Measurements from ENCODE around the gene MPG. TPM values are rescaled to one million over a fixed set of nuclear protein-coding genes. Genes with fewer than 3 reads are reported as not detected.
A peak's percentile ranks its signal among the peaks of the same experiment; 100 is the strongest.

Gene MPG
- total RNA-seq, 1 experiment from 2014 or later, result 144 TPM

DNA sequence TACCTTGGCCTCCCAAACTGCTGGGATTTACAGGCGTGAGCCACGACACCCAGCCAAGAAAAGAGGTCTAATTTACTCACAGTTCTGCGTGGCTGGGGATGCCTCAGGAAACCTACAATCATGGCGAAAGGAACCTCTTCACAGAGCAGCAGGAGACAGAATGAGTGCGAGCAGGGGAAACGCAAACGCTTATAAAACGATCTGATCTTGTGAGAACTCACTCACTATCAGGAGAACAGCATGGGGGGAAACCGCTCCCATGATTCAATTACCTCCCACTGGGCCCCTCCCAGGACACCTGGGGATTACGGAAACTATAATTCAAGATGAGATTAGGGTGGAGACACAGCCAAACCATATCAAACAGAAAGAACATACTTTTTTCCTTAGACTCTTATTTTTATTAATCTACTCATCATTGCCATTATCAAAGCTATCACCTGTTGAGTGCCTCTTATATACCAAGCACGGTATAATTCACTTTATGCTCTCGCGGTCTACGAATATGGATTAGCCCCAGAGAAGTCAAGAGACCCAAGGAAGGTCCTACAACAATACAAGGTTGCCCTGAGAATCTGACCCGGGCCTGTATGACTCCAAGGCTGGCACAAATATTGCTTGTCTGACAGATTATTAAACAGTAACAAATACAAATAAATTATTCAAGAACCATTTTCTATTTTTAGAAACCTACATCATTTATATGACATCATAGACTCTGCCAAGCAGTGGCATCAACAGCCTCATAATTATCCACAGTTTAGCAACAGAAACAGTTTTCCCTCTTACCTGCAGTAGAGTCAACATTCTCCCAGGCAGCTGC is 27.0 kb upstream of the MPG start:
- no peak for DNase-seq (ENCODE audit: low spot score)

DNA sequence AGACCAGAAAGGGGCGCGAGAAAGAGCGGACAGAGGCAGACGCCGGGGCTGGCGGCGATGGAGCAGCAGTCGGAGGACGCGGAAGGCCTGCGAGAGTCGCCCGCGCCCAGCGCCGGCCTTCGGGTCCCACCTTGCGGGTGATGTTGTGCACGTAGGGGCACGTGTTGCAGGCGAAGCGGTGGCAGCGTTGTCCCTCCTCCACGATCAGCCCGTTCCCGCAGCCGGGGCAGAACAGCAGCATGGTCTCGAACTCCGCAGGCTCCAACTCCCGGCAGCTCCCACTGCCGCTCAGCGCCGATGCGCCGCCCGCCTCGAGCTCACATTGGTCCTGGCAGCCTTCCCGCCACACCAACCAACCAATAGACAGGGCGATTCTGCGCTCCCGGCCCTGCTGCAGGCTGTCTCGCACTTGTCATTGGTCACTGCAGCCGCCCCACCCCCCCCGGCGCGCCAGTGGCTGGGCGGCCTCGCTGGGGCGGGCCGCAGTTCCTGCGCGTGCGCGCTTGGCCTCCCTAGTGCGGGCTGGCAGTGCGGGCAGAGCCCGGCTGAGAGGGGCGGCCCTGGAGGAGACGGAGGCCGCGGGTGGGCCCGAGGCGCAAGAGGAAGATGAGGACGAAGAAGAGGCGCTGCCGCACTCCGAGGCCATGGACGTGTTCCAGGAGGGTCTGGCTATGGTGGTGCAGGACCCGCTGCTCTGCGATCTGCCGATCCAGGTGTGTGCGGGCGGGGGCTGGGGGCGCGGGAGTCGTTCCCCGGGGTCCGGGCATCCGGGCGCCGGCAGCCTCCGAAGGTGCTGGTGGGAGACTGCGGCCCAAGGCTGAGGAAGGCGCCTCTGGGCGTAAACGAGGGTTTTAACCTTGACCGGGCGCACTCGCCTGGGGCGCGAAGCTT is 24.4 kb upstream of the MPG start, which contains the start of the genes POLR3K and SNRNP25:
Gene POLR3K (minus strand): TSS at position 263 of the 891 bp plus-strand sequence. CDS start 22 bp downstream, at position 241.
Gene SNRNP25 (plus strand): TSS at position 483 of the 891 bp plus-strand sequence. CDS start 189 bp downstream, at position 672.
- DNase-seq (ENCODE audit: low spot score), result peak; percentile 98

DNA sequence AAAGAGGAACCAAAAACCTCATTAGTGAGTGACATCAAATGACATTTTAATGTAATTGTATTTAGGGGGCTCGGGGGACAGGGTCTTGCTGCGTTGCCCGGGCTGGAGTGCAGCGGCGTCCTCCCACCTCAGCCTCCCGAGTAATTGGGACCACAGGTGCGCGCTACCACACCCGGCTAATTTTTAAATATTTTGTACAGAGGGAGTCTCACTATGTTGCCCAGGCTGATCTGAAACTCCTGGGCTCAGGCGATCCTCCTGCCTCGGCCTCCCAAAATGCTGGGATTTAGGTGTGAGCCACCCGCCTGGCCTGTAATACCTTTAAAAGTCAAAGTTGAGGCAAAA is 23.8 kb upstream of the MPG start:
- DNase-seq (ENCODE audit: low spot score), result no peak

DNA sequence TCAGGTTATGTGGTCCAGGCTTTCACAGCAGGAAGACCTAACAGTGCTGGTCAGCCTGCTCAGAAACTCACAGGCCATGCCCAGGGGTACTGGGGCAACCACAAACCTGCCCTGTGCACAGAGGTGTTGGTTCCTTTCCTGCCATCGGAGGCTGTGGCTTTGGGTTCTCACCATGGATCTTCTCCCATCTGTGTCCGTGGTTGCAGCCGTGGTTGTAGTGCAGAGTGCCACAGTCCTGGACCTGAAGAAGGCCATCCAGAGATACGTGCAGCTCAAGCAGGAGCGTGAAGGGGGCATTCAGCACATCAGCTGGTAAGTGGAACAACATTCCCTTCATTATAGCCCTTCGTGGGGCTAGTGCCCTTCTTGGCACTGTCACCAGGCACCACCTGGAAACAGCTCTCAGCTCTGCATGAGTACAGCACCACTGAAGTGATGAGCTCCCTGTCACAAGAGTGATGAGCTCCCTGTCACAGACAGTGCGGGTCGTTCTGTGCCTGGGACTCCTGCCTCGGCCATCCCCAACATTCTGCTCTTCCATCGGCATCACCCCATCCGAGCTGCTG is 22.4 kb upstream of the MPG start:
- no peak for DNase-seq (ENCODE audit: low spot score)

DNA sequence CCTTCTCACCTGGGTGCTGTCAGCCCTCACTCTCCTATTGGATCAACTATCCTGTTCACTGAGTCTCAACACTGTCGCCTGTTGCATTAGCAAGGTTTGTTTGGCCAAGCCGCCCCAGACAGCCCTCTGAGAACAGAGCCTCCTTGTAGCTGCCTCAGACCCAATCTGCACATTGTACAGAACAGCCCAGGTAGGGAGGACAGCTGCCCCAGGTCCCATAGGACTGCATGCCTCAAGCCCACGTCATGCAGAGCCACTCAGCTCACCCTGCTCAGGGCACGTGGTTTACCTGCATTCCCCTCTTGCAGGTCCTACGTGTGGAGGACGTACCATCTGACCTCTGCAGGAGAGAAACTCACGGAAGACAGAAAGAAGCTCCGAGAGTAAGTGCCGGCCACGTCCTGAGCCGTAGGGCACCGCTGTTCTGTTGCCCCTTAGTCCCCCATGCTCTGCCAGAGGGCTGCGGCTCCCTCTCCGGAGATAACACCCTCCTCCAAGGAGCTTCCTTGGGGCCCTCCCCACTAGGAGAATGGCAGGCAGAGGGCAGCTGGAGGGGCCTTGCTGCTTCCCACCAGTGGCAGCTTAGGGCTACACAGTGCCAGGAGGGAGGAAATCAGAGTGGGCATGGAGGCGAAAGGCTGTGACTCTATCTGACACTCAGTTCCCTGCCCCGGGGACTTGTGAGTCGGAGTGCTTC is 21.6 kb upstream of the MPG start:
- no peak for DNase-seq (ENCODE audit: low spot score)

DNA sequence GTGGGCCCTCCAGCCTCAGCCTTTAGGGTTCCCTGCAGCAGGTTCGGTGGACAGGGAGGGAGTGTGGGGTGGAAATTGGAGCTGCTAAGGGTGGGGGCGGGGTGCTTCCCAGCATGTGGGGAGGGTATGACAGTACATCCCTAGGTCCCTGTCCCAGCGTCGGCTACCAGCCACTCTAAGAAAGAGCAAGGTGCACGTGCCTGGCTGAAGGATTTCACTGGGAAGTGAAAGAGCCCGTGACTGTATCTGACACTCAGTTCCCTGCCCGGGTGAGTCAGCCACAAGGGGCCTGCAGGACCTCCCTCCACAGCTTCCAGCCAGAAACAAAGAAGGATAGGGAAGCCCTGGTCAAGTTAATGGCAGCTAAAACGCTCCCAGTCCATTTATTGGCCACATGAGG is 20.3 kb upstream of the MPG start:
- DNase-seq (ENCODE audit: low spot score), result no peak

DNA sequence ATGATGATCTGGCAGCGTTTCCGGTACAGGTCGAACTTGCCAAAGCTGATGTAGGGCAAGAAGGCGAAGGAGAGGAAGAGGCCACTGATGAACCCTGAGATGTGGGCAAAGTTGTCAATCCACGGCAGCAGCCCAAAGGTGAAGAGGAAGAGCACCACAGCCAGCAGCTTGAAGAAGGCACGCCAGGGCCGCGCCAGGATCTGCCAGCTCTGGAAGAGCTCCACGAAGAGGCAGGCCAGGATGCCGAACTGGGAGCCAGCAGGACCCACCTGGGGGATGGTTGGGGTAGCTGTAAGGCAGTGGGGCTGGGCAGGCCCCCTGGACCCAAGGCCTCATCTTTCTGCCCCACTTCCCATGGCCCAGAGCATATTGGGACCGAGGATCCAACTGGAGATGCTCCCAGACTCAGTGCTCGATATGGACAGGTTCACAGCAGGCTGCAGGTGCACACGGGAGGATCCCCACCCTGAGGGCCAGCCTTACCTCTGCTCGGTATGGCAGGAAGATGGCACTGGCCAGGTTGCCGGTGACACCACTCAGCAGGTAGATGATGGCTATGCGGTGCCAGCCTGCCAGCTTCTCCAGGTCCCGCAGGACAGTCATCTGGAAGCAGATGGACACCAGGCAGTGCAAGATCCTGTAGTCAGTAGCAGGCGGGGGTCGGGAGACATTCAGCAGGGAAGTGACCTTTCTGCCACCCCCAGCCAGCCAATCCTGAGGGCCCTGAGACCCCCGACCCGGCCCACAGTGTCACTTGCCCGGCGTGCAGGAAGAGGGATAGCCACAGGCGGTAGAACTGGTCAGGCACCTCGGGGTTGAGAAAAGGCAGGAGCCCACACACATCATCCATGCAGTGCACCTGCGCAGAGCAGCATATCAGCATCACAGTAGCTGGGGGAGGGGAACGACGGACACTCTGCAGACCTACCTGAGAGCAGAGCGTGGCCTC is 19.3 kb upstream of the MPG start:
- DNase-seq (ENCODE audit: low spot score), result no peak

DNA sequence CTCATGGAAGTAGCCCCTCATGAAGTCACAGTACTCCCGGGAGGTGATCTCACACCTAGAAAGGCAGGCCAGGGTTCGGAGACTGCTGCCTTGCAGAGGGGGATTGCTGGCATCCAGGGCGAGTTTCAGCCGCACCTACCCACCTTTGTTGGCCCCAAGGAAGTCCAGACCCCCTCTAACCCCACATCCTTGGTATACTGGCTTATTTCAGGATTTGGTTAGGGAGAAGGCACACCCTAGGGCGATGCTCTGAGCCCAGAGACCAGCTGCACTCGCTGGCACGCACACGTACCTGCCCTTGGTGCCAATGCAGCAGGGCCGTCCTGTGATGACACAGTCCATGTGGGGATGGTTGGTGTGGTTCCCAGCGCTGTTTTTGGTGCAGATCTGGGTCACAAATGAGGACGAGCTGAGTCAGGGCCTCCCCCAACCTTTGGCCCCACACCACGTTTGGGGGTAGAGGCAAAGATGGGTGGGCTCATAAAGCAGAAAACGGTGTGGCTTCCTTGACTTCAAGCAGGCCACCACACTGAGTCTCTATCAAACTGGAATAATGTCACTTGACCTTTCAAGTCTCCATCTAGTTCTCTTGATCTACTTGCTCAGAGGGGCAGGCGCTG is 18.5 kb upstream of the MPG start:
- DNase-seq (ENCODE audit: low spot score), result no peak

DNA sequence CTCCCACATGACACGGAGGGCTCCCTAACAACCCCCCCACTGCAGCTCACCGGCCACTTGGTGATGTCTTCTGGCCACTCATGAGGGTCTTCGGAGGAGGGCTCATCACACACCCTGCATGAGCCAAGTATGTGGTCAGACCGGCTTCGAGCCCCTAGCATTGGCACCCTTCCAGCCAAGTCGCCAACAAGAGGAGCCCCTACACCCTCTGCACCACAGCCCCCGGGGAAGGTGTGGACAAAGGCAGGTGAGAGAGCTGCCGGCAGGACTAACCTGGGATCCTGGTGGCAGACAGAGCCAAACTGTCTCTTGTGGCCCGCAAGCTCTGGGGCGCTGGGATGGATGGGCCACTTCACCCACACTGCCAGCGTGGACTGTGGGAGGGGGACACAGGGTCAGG is 17.9 kb upstream of the MPG start:
- DNase-seq (ENCODE audit: low spot score), result no peak

DNA sequence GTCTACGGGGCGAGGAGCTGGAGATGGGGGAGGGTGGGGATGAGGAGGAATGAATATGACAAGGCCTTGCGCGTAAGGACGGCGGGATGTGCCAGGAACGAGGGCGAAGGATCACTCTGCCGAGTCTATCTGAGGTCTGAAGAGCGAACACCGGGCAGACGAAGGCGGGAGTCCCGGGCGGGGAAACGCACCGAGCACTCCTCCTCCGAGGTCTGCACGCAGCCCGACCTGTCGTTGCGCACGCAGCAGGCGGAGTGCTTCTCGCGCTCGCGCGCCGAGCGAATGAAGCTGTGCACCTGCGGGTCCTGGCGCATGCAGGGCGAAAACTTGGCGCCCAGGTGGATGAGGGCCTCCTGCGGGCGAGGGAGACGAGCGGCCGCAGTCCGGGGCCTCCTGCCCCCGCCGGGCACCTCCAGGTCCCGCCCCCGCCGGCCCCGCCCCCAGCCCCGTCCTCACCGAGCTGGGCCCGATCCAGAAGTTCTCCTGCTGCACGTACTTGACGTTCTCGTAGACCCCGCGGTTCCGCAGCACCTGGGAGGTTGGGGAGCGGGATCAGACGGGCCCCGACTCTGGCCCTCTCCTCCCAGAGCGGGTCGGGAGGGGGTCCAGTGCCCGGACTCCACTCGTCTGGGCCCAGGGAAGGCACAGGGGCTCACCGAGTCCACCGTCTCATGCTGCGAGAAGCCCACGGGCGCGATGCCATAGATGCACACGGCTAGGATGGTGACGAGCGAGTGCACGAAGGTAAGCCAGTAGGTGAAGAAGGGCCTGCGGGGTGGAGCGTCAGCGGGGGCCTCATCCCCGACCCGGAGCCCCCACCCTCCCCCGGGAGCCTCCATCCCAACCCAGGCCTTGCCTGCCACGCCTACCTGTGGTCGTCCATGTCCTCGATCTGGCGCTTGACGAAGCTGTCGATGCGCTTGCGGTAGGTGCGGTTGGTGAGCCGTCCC is 16.8 kb upstream of the MPG start:
- no peak for DNase-seq (ENCODE audit: low spot score)

DNA sequence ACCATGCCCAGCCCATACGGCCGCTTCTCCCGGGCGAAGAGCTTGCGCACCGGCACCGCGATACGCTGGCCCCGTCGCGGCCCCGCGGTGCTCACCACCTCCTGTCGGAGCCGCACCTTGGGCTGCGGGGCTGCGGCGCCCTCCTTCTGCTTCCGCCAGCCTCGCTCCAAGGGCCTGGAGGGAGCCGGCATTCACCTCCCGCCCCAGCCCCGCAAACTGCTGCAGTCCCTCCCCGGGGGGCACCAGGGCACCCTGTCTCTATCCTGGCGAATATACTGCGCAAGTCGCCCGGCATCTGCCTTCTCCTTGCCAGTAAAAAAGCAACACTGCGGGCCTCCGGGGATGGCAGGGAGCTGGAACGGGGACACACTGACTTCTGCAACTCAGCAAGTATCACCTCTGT is 16.1 kb upstream of the MPG start:
- DNase-seq (ENCODE audit: low spot score), result no peak

DNA sequence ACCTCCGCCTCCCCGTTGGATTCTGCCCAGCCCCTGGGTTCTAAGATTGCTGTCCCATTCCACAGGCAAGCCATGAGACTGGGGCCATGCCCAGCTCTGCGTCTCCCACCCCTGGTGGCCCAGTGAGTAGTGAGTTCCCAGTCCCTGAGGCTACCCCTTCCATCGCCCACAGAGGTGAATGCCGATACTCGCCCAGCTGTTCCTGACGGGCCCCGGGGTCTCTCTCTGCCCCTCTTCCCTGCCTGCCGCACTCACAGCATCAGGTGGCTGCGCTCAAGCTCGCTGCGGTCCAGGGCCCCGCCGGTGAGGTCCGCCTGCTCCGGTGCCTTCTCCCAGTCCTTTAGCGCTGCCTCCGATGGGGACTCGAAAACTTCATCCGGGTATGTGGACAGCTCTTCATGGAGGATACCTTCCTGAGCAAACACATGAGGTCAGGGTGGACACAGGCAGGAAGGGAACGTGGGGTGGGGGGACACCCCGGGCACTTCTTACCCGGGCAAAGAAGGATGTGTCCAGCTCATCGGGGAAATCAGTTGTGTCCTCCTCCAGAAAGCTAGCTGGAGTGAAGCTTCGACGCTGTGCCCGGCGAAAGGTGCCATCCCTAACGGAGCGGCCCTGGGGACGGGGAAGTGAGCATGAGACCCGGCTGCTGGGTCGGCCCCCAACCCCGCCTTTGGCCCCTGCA is 15.6 kb upstream of the MPG start:
- no peak for DNase-seq (ENCODE audit: low spot score)

DNA sequence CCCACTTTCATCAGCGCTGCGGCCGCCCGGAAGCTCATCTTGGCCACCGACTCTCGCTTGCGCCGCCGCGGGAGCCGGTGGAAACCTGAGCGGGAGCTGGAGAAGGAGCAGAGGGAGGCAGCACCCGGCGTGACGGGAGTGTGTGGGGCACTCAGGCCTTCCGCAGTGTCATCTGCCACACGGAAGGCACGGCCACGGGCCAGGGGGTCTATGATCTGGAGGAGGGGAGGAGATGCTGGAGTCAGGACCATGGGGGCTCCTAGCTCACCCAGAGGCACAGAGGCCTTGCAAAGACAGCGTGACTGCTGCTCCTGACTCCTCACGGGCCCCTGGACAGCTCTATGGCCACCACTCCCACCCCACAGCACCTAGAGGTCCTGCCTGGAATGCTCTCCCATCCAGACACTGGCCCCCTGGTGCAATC is 15.0 kb upstream of the MPG start:
- no peak for DNase-seq (ENCODE audit: low spot score)

DNA sequence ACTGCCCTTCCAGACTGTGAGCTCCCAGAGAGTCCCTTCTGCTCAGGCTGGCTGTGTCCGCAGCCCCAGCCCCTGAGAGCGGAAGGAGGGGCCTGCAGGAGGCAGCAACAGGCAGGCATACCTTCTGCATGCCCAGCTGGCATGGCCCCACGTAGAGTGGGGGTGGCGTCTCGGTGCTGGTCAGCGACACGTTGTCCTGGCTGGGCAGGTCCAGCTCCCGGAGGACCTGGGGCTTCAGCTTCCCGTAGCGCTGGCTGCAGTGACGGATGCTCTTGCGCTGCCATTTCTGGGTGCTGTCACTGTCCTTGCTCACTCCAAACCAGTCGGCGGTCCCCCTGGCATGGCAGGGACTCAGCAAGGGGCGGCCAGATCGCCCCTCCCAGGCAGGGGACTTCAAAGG is 14.6 kb upstream of the MPG start:
- no peak for DNase-seq (ENCODE audit: low spot score)

DNA sequence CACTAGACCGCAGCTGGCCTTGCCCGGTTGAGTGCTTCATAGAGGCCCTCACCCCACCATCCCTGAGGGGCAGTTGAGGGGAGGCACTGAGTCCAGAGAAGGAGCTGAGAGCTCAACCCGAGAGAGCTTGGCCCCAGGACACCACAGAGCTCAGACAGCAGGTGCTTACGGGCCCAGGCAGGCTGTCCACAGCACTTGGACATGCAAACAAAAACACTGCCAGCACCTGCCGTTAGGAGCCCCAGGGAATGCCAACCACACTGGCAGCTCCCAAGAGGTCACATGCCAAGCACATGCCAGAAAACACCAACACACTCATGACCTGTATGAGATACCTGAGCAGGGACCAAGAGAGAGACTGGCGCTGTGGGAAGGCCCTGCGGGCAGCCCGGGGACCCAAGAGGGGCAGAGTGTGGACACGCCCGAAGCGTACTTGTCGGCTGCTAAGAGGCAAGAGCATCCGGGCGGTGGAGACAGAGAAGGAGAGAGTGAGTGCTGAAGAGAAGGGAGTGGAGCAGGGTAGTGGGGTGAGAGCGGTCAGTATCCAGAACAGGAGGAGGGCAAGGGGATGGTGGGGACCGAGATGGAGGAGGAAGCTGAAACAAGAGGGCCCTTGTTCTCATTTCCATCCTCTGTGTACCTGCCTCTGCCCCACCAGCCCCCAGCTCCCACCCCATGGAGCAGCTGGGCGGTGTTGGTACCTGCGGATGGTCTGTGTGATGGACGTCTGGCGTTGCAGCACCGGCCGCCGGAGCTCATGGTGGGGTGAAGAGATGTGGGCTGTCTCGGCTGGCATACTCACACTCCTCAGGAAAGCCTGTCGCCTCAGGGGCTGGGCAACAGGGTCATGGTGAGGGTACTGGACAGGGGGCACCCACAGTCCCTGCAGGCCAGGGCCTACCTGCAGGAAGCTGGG is 13.8 kb upstream of the MPG start:
- DNase-seq (ENCODE audit: low spot score), result no peak

DNA sequence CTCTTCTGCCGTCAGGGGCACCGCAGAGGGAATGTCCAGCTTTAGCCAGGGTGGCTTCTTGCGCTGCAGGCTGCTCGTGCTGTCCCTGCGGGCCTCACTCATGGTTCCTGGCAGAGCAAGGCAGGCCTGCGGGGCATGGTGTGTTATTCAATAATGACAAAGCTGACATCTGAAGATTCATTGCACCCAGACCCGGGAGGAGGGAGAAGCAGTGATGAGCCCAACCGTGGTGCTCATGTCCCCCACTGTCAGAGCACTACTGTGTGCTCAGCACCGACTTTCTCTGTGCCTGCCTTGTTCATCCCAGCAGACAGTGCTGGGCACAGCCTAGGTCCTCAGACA is 13.1 kb upstream of the MPG start:
- no peak for DNase-seq (ENCODE audit: low spot score)

DNA sequence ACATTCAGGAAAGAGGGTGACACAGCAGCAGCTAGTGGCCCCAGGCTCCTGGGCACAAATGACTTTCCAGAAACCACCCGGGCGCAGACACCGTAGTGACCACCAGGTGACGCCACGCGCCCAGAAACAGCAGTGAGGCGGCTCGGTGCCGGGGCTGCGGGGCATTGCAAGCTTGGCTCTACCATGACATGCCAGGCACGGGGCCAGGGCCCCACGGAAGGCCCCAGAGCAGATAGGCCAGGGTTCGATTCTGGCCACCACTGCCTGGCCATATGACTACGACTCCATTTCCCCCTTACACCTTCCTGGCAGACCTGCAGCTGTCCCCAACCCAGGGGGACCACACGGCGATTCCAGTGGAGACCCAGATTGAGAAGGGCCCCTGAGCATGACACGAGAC is 12.3 kb upstream of the MPG start:
- DNase-seq (ENCODE audit: low spot score), result peak; percentile 60
